Esophagus (tissue), 2 donors: ENCODE results near the gene NUMBL. TPM values are rescaled to one million over a fixed set of nuclear protein-coding genes. Genes with fewer than 3 reads are reported as not detected.

Experiments used
- H3K27ac ChIP-seq, 2 donors: one replicate each; pipeline ENCODE4 v1.5.1; 2013; ENCODE audit warnings: low read depth in 2 of 2, mild to moderate bottlenecking in 2 of 2, inconsistent platforms in 1 of 2, low read length in 1 of 2, moderate library complexity in 1 of 2
- H3K27me3 ChIP-seq, 2 donors: one replicate each; pipeline ENCODE4 v1.6.1; 2013; ENCODE audit warnings: low read length in 2 of 2, control low read depth in 1 of 2, mild to moderate bottlenecking in 1 of 2; ENCODE audit not compliant: insufficient read depth in 2 of 2, control insufficient read depth in 1 of 2
- H3K36me3 ChIP-seq, 2 donors: one replicate each; pipeline ENCODE4 v1.6.1; 2013; ENCODE audit warnings: low read length in 1 of 2; ENCODE audit not compliant: control insufficient read depth in 2 of 2, insufficient read depth in 2 of 2
- H3K4me1 ChIP-seq, 2 donors: one replicate each; pipeline ENCODE4 v1.6.1; 2013; ENCODE audit warnings: low read length in 1 of 2; ENCODE audit not compliant: control insufficient read depth in 2 of 2, insufficient read depth in 2 of 2
- H3K4me3 ChIP-seq, 2 donors: one replicate each; pipeline ENCODE4 v1.5.1; 2013; ENCODE audit warnings: low read length in 2 of 2, mild to moderate bottlenecking in 2 of 2, low read depth in 1 of 2, moderate library complexity in 1 of 2
- H3K9me3 ChIP-seq, 2 donors: one replicate each; pipeline ENCODE4 v1.6.1; 2013; ENCODE audit warnings: mild to moderate bottlenecking in 2 of 2, low read depth in 1 of 2, low read length in 1 of 2, moderate library complexity in 1 of 2; ENCODE audit not compliant: control insufficient read depth in 2 of 2, insufficient read depth in 1 of 2
- WGBS, 2 donors: extraction: QIAGEN DNeasy Blood & Tissue Kit; methylation state at CpG; one replicate each; pipeline ENCODE4 v1.1.7; 2013; 5-methylcytosine and 5-hydroxymethylcytosine counted together
- polyA plus RNA-seq, 2 donors: library from polyadenylated mRNA; stranded (reverse); fragments of 200-250 nt; gene quantifications; one replicate each; pipeline ENCODE4 v1.2.3, GENCODE V29; 2013
- donor health status: healthy with polysubstance abuse.
- donor health status: Bipolar disorder and iron deficiency.

The NUMBL gene
- polyA plus RNA-seq, 2 donors, result 9.0 to 14.4 TPM

DNA sequence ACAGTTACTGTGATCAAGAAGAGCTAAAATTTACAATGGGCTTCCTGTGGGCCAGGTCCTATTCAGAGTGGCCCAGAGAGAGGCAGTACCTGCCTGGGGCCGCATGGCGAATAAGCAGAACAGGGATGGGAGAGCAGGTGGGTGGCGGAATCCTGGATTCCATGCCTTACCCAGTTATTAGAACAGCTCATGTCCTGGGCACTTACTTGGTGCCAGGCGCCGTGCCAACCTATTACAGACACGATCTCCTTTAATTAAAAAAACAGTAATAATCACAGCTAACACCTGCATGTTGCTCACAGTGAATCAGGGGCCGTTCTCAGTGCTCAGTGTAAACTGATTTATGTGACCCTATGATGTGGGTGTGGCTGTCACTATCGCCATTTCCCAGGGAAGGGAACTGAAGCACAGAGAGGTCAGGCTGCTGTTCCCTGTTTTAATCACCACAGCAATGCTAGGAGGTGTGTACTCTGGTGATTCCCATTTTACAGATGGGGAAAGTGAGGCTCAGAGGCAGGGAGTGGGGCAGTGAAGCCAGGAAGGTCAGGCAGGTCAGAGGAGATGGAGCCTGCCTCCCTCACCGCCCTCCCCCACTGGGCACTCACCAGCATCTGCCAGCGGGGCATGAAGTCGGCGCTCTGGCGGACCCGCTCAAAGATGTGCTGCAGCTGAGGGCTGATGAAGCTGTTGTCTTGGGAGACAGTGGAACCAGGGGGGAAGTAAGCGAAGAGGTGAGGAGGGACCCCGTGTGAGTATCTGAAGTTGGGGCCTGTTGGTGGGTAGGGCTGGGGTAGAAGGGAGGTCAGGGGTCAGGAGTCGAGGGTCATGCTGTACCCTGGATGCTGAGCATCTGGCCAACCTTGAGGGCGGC, 14.3 kb upstream of the NUMBL start:
- 89 to 90% methylated on average over 18 of the region's 18 CpGs for WGBS, 2 donors
- Histone ChIP-seq H3K27me3 (no peaks in the 10 kb centered on the region), H3K4me3 (no peak overlapping the region), H3K4me1 (no peaks in the 10 kb centered on the region), H3K9me3 (no peaks in the 10 kb centered on the region), H3K27ac (no peak overlapping the region), H3K36me3 (peaks cover 6 to 35% of the 10 kb centered on the region in 2 donors)

DNA sequence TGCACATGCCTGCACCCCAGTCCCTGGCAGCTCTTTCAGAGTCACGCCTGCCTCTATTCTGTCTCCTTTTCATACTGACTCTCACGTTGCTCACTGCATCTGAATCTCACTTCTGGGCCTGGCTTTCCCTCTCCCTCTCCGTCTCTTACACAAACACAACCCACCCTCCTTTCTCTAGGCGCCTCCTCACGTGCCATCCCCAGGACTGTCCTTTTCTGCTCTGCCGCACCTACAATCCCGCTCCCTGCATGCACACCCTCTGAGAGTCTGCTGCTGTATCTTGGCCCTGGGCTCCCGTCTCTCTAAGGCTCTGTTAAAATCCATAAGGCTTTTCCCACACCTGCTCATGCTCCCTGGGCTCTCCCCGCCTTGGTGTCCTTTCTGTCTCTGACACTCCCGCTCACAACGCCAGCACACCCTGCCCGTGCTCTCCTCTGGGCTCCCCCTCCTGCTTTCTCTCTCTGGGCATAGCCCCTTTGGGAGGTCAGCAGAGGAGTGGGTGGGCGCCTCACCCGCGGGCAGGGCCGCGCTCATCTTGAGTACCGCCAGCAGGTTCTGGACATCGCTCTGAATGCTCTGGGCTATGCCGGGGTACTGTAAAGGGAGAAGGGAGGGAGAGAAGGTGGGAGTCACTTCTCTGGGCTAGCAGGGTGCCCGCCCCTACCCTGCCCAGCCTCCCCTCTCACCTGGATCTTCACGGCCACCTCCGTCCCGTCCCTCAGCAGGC, 12.7 kb upstream of the NUMBL start:
- H3K27me3 ChIP-seq, result no peaks in the 10 kb centered on the region
- H3K9me3 ChIP-seq, result no peaks in the 10 kb centered on the region
- H3K4me1 ChIP-seq, result no peaks in the 10 kb centered on the region
- H3K27ac ChIP-seq, result no peak overlapping the region
- H3K4me3 ChIP-seq, result no peak overlapping the region
- peaks cover 9 to 39% of the 10 kb centered on the region in 2 donors for H3K36me3 ChIP-seq
- WGBS, 2 donors, result 91 to 92% methylated on average over 24 of the region's 24 CpGs

GRCh38 chr19:40702337-40703012, 12.0 kb upstream of the NUMBL start:
- peaks cover 9 to 39% of the 10 kb centered on the region in 2 donors for H3K36me3 ChIP-seq
- H3K27ac ChIP-seq, result no peak overlapping the region
- no peaks in the 10 kb centered on the region for H3K27me3 ChIP-seq
- no peaks in the 10 kb centered on the region for H3K4me1 ChIP-seq
- no peaks in the 10 kb centered on the region for H3K9me3 ChIP-seq
- WGBS, 2 donors, result 71 to 73% methylated on average over 18 of the region's 18 CpGs
- no peak overlapping the region for H3K4me3 ChIP-seq

GRCh38 chr19:40701758-40702157, 11.3 kb upstream of the NUMBL start:
- Histone ChIP-seq H3K27ac (no peak overlapping the region), H3K9me3 (no peaks in the 10 kb centered on the region), H3K4me1 (no peaks in the 10 kb centered on the region), H3K4me3 (no peak overlapping the region), H3K27me3 (no peaks in the 10 kb centered on the region), H3K36me3 (peaks cover 9 to 39% of the 10 kb centered on the region in 2 donors)
- 95 to 96% methylated on average over 6 of the region's 6 CpGs for WGBS, 2 donors

DNA sequence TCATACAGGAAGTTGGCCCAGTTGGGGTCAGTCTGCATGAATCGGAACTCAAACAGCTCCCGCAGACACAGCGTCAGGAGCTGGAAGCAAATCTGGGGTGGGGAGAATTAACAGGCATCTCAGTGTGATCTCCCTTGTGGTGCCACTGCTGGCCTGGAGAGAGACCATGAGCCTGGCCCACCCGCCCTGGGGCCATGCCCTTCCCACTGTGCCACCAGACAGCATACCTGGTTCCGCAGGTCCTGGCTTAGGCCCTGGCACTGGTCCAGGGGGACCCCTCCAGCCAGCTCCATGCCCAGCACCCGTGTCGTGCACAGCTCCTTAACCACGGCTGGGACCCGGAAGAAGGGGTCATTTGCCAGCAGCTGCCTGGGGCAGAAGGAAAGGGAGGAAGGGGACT, 9.6 kb upstream of the NUMBL start:
- Histone ChIP-seq H3K4me3 (no peak overlapping the region), H3K4me1 (no peaks in the 10 kb centered on the region), H3K36me3 (peaks cover 9 to 34% of the 10 kb centered on the region in 2 donors), H3K9me3 (no peaks in the 10 kb centered on the region), H3K27me3 (no peaks in the 10 kb centered on the region), H3K27ac (no peak overlapping the region)
- 88 to 91% methylated on average over 9 of the region's 9 CpGs for WGBS, 2 donors

- Histone ChIP-seq H3K27ac (no peak overlapping the region), H3K27me3 (no peaks in the 10 kb centered on the region), H3K9me3 (no peaks in the 10 kb centered on the region), H3K4me1 (no peaks in the 10 kb centered on the region), H3K36me3 (peaks cover 9 to 16% of the 10 kb centered on the region in 2 donors), H3K4me3 (no peak overlapping the region)
- 96 to 97% methylated on average over 6 of the region's 6 CpGs for WGBS, 2 donors
These were observed 6.6 kb upstream of the NUMBL start for GRCh38 chr19:40697007-40697406.

- peaks cover 4 to 14% of the 10 kb centered on the region in 2 donors for H3K36me3 ChIP-seq
- no peaks in the 10 kb centered on the region for H3K27me3 ChIP-seq
- 92 to 94% methylated on average over 5 of the region's 5 CpGs for WGBS, 2 donors
- no peak overlapping the region for H3K4me3 ChIP-seq
- H3K27ac ChIP-seq, result no peak overlapping the region
- H3K9me3 ChIP-seq, result no peaks in the 10 kb centered on the region
- peaks cover 0 to 3% of the 10 kb centered on the region in 2 donors for H3K4me1 ChIP-seq
These were observed 5.4 kb upstream of the NUMBL start for GRCh38 chr19:40695881-40696280.

DNA sequence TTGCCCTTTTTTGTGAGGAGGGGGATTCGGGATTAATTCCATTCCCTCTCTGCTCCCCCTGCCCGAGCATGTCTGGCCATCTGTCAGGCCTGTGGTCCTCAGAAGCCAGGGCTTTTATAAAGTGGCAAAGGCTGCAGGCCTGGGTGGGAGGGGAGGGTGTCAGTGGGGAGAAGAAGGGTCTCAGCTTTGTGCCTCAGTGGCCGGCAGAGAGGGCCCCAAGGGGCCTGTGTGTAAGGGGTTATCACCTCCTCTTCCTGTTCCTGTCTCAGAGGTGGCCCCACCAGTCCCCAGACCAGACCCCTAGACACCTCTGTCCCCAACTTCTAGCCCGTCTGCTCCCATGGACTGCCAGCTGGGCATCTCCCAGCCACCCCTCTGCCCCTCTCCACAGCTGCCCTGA, 3.4 kb upstream of the NUMBL start:
- peaks cover 0 to 9% of the 10 kb centered on the region in 2 donors for H3K36me3 ChIP-seq
- H3K9me3 ChIP-seq, result no peaks in the 10 kb centered on the region
- no peaks in the 10 kb centered on the region for H3K27me3 ChIP-seq
- WGBS, 2 donors, result 84 to 86% methylated on average over 4 of the region's 4 CpGs
- no peak overlapping the region for H3K27ac ChIP-seq
- H3K4me1 ChIP-seq, result peaks cover 3 to 10% of the 10 kb centered on the region in 2 donors
- H3K4me3 ChIP-seq, result no peak overlapping the region

GRCh38 chr19:40693150-40693788, 2.8 kb upstream of the NUMBL start:
- H3K4me3 ChIP-seq, result no peak overlapping the region
- WGBS, 2 donors, result 87 to 89% methylated on average over 11 of the region's 11 CpGs
- H3K27me3 ChIP-seq, result no peaks in the 10 kb centered on the region
- H3K9me3 ChIP-seq, result no peaks in the 10 kb centered on the region
- H3K27ac ChIP-seq, result no peak overlapping the region
- peaks cover 0 to 9% of the 10 kb centered on the region in 2 donors for H3K36me3 ChIP-seq
- peaks cover 3 to 11% of the 10 kb centered on the region in 2 donors for H3K4me1 ChIP-seq
